Retina (tissue), 1 donor: ENCODE measurements around the gene NFAT5.
"Not testable (repeated sequence)": the region's sequence is repeated elsewhere in the genome, so short reads cannot be mapped to it uniquely, and the experiment has no call there.

Experiments
- DNase-seq: peaks from one replicate; pipeline ENCODE4 v3.0.0-alpha.2; 2016

NFAT5 gene

GRCh38 chr16:69565671-69566239, at the start of gene NFAT5:
Gene NFAT5 (plus strand): TSS chr16:69565966. CDS start chr16:69566302, 336 bp downstream.
- peak; percentile 99 for DNase-seq

GRCh38 chr16:69517914-69518313, 47.9 kb upstream of the NFAT5 start:
- DNase-seq, result not testable (repeated sequence)

GRCh38 chr16:69520413-69520799, 45.4 kb upstream of the NFAT5 start:
- DNase-seq, result no peak

GRCh38 chr16:69520800-69521602, 44.8 kb upstream of the NFAT5 start:
- no peak for DNase-seq

- no peak for DNase-seq
Observed at GRCh38 chr16:69522041-69522578, 43.7 kb upstream of the NFAT5 start.

GRCh38 chr16:69522732-69523404, 42.9 kb upstream of the NFAT5 start:
- DNase-seq, result no peak

GRCh38 chr16:69523566-69524305, 42.0 kb upstream of the NFAT5 start:
- no peak for DNase-seq

GRCh38 chr16:69526831-69527655, 38.7 kb upstream of the NFAT5 start:
- DNase-seq, result no peak

GRCh38 chr16:69531988-69532387, 33.8 kb upstream of the NFAT5 start:
- no peak for DNase-seq

- no peak for DNase-seq
Observed at GRCh38 chr16:69532641-69533455, 32.9 kb upstream of the NFAT5 start.

GRCh38 chr16:69534720-69535119, 31.0 kb upstream of the NFAT5 start:
- DNase-seq, result no peak

GRCh38 chr16:69535123-69536050, 30.4 kb upstream of the NFAT5 start:
- no peak for DNase-seq

GRCh38 chr16:69537706-69538080, 28.1 kb upstream of the NFAT5 start:
- no peak for DNase-seq

GRCh38 chr16:69538808-69539207, 27.0 kb upstream of the NFAT5 start:
- no peak for DNase-seq

- no peak for DNase-seq
Observed at GRCh38 chr16:69542974-69543373, 22.8 kb upstream of the NFAT5 start.

GRCh38 chr16:69544088-69544487, 21.7 kb upstream of the NFAT5 start:
- no peak for DNase-seq

GRCh38 chr16:69546663-69547062, 19.1 kb upstream of the NFAT5 start:
- not testable (repeated sequence) for DNase-seq

GRCh38 chr16:69553332-69553731, 12.4 kb upstream of the NFAT5 start:
- no peak for DNase-seq

- DNase-seq, result no peak
Observed at GRCh38 chr16:69554495-69554894, 11.3 kb upstream of the NFAT5 start.

- no peak for DNase-seq
Observed at GRCh38 chr16:69555437-69555836, 10.3 kb upstream of the NFAT5 start.
